Measurements from ENCODE around the gene FNDC3B.
"Not testable (repeated sequence)": the region's sequence is repeated elsewhere in the genome, so short reads cannot be mapped to it uniquely, and the experiment has no call there.

Gene FNDC3B

GRCh38 chr3:171994646-171995428 lies 44.5 kb upstream of the FNDC3B start:
- H2AFZ ChIP-seq (ENCODE audit: low read length), result no peak overlapping the region

GRCh38 chr3:171995486-171995885 lies 43.9 kb upstream of the FNDC3B start:
- Histone ChIP-seq H3K4me3 (ENCODE audit: low read depth, low read length, poor library complexity, severe bottlenecking) (no peak overlapping the region), H3F3A (ENCODE audit: insufficient read depth, low read length) (no peaks in the 10 kb centered on the region), H3K9me3 (ENCODE audit: low read length) (no peaks in the 10 kb centered on the region), H3K9me2 (ENCODE audit: low read depth, low read length) (no peaks in the 10 kb centered on the region), H3K4me2 (ENCODE audit: low read length) (no peak overlapping the region), H3K9ac (ENCODE audit: low read length) (no peak overlapping the region), H3K79me2 (ENCODE audit: insufficient read depth, low read length) (no peaks in the 10 kb centered on the region), H3K4me1 (ENCODE audit: insufficient read depth, low read length, severe bottlenecking) (no peaks in the 10 kb centered on the region), H3K27ac (ENCODE audit: low read depth, low read length, poor library complexity, severe bottlenecking) (no peak overlapping the region), H3K36me3 (ENCODE audit: insufficient read depth, low read length) (no peaks in the 10 kb centered on the region), H4K20me1 (ENCODE audit: insufficient read depth, low read length) (no peaks in the 10 kb centered on the region), H2AFZ (ENCODE audit: low read length) (no peak overlapping the region), H3K27me3 (ENCODE audit: insufficient read depth, low read length) (no peaks in the 10 kb centered on the region)
- TF ChIP-seq EZH2 (IDR thresholded peaks at IDR 0.05; ENCODE audit: borderline replicate concordance, low read length), result no peak
- TF ChIP-seq CTCF (IDR thresholded peaks at IDR 0.05; ENCODE audit: low read length), result no peak

More at GRCh38 chr3:171994646-171995428, 44.5 kb upstream of the FNDC3B start:
- H3K27me3 ChIP-seq (ENCODE audit: insufficient read depth, low read length), result no peaks in the 10 kb centered on the region
- no peaks in the 10 kb centered on the region for H3K9me2 ChIP-seq (ENCODE audit: low read depth, low read length)
- H3K4me2 ChIP-seq (ENCODE audit: low read length), result no peak overlapping the region
- TF ChIP-seq EZH2 (IDR thresholded peaks at IDR 0.05; ENCODE audit: borderline replicate concordance, low read length), result no peak
- TF ChIP-seq CTCF (IDR thresholded peaks at IDR 0.05; ENCODE audit: low read length), result no peak
- no peak overlapping the region for H3K9ac ChIP-seq (ENCODE audit: low read length)
- no peaks in the 10 kb centered on the region for H3K36me3 ChIP-seq (ENCODE audit: insufficient read depth, low read length)
- H4K20me1 ChIP-seq (ENCODE audit: insufficient read depth, low read length), result no peaks in the 10 kb centered on the region
- H3K27ac ChIP-seq (ENCODE audit: low read depth, low read length, poor library complexity, severe bottlenecking), result no peak overlapping the region
- no peaks in the 10 kb centered on the region for H3K9me3 ChIP-seq (ENCODE audit: low read length)
- H3K4me1 ChIP-seq (ENCODE audit: insufficient read depth, low read length, severe bottlenecking), result no peaks in the 10 kb centered on the region
- H3K4me3 ChIP-seq (ENCODE audit: low read depth, low read length, poor library complexity, severe bottlenecking), result no peak overlapping the region
- no peaks in the 10 kb centered on the region for H3F3A ChIP-seq (ENCODE audit: insufficient read depth, low read length)
- no peaks in the 10 kb centered on the region for H3K79me2 ChIP-seq (ENCODE audit: insufficient read depth, low read length)

GRCh38 chr3:171996178-171996817 lies 43.1 kb upstream of the FNDC3B start:
- H3K79me2 ChIP-seq (ENCODE audit: insufficient read depth, low read length), result no peaks in the 10 kb centered on the region
- TF ChIP-seq EZH2 (IDR thresholded peaks at IDR 0.05; ENCODE audit: borderline replicate concordance, low read length) (no peak), CTCF (IDR thresholded peaks at IDR 0.05; ENCODE audit: low read length) (no peak)
- no peaks in the 10 kb centered on the region for H3K36me3 ChIP-seq (ENCODE audit: insufficient read depth, low read length)
- no peak overlapping the region for H3K27ac ChIP-seq (ENCODE audit: low read depth, low read length, poor library complexity, severe bottlenecking)
- H3K9me3 ChIP-seq (ENCODE audit: low read length), result no peaks in the 10 kb centered on the region
- H3F3A ChIP-seq (ENCODE audit: insufficient read depth, low read length), result no peaks in the 10 kb centered on the region
- H4K20me1 ChIP-seq (ENCODE audit: insufficient read depth, low read length), result no peaks in the 10 kb centered on the region
- H3K4me1 ChIP-seq (ENCODE audit: insufficient read depth, low read length, severe bottlenecking), result no peaks in the 10 kb centered on the region
- H2AFZ ChIP-seq (ENCODE audit: low read length), result no peak overlapping the region
- H3K27me3 ChIP-seq (ENCODE audit: insufficient read depth, low read length), result no peaks in the 10 kb centered on the region
- no peak overlapping the region for H3K4me3 ChIP-seq (ENCODE audit: low read depth, low read length, poor library complexity, severe bottlenecking)
- no peaks in the 10 kb centered on the region for H3K9me2 ChIP-seq (ENCODE audit: low read depth, low read length)
- no peak overlapping the region for H3K9ac ChIP-seq (ENCODE audit: low read length)
- H3K4me2 ChIP-seq (ENCODE audit: low read length), result no peak overlapping the region

- H3K27ac ChIP-seq (ENCODE audit: low read depth, low read length, poor library complexity, severe bottlenecking); H4K20me1 ChIP-seq (ENCODE audit: insufficient read depth, low read length); H3K4me1 ChIP-seq (ENCODE audit: insufficient read depth, low read length, severe bottlenecking); H3K9me2 ChIP-seq (ENCODE audit: low read depth, low read length); H3K79me2 ChIP-seq (ENCODE audit: insufficient read depth, low read length); H3K9me3 ChIP-seq (ENCODE audit: low read length); H3K9ac ChIP-seq (ENCODE audit: low read length); H3K4me3 ChIP-seq (ENCODE audit: low read depth, low read length, poor library complexity, severe bottlenecking); H3K36me3 ChIP-seq (ENCODE audit: insufficient read depth, low read length); H3F3A ChIP-seq (ENCODE audit: insufficient read depth, low read length); H3K4me2 ChIP-seq (ENCODE audit: low read length); H2AFZ ChIP-seq (ENCODE audit: low read length); H3K27me3 ChIP-seq (ENCODE audit: insufficient read depth, low read length): not testable (repeated sequence)
Measured at GRCh38 chr3:171998731-171999130, 40.6 kb upstream of the FNDC3B start.

GRCh38 chr3:172001616-172002015 lies 37.8 kb upstream of the FNDC3B start:
- not testable (repeated sequence) for H3F3A ChIP-seq (ENCODE audit: insufficient read depth, low read length); H3K27me3 ChIP-seq (ENCODE audit: insufficient read depth, low read length); H3K4me2 ChIP-seq (ENCODE audit: low read length); H3K4me3 ChIP-seq (ENCODE audit: low read depth, low read length, poor library complexity, severe bottlenecking); H3K27ac ChIP-seq (ENCODE audit: low read depth, low read length, poor library complexity, severe bottlenecking); H2AFZ ChIP-seq (ENCODE audit: low read length); H4K20me1 ChIP-seq (ENCODE audit: insufficient read depth, low read length); H3K79me2 ChIP-seq (ENCODE audit: insufficient read depth, low read length); H3K9me3 ChIP-seq (ENCODE audit: low read length); H3K9ac ChIP-seq (ENCODE audit: low read length); H3K4me1 ChIP-seq (ENCODE audit: insufficient read depth, low read length, severe bottlenecking); H3K9me2 ChIP-seq (ENCODE audit: low read depth, low read length); H3K36me3 ChIP-seq (ENCODE audit: insufficient read depth, low read length)

All from OCI-LY1 (cell line).